Glomerular endothelial cell (primary cell): Measurements from ENCODE around the gene MYO1F. TPM values are rescaled to one million over a fixed set of nuclear protein-coding genes. Genes with fewer than 3 reads are reported as not detected.

Experiments
- DNase-seq: peaks from one replicate; pipeline ENCODE4 v3.0.0-alpha.2; 2011; ENCODE audit warnings: low read depth, low spot score; ENCODE audit errors: extremely low read depth
- total RNA-seq: library from RNA; depleted of rRNA; stranded (reverse); fragments of >200 nt; gene quantifications from 2 replicates; pipeline ENCODE4 v1.2.3, GENCODE V29; 2015

The MYO1F gene
- total RNA-seq, 1 donor from 2014 or later = 0.23 TPM

DNA sequence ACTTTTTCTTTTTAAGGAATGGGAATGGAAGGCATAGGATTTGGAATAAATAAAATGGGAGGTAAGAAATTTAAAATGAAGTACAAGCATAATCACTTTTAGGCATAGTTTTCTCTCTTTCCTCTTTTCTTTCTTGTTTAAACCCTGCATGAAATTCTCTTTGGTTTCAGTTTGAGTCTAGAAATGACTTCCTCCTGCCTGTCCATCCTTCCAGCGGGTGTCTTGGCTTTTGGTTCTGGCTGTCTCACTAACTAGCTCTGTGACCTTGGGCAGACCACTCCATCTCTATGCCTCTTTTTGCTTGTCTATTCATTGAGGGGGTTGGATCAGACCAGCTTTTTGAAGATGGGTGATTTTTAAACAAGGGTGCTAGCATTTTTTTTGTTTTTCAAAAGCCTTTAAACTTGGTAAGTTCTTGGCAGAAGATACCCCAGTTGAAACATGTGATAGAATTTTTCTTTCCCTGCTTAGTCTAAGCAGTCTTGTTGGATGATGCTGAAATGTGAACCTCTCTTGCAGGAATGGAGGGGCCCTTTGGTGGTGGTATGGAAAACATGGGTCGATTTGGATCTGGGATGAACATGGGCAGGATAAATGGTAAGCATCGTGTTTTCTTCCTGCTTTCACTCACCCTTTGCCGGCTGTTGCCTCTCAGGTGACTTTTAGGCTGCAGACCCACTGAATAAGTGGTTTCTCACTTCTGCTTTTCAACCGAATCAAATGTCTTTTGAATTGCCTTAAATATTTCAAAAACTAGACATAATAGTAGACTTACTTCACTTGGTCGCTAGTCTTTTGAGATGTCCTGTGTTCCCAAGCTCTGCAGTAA, 103.4 kb downstream of the MYO1F start:
- DNase-seq = no peak

Other genes with a start within 250 kb of the MYO1F start
- gene KANK3, start 234.2 kb downstream of the MYO1F start, total RNA-seq = 120 and 190 TPM in 2 replicates
- 124 and 137 TPM in 2 replicates for gene ANGPTL4, start 213.3 kb downstream of the MYO1F start, total RNA-seq
- 46.3 and 71.9 TPM in 2 replicates for gene RAB11B, start 187.1 kb downstream of the MYO1F start, total RNA-seq
- gene MARCHF2, start 164.1 kb downstream of the MYO1F start, total RNA-seq = 254 and 324 TPM in 2 replicates
- gene HNRNPM, start 132.5 kb downstream of the MYO1F start, total RNA-seq = 71.3 and 136 TPM in 2 replicates
- gene PRAM1, start 74.8 kb downstream of the MYO1F start, total RNA-seq = not detected in 2 replicates
- 17.0 and 23.0 TPM in 2 replicates for gene ZNF414, start 63.3 kb downstream of the MYO1F start, total RNA-seq
- 32.6 and 44.3 TPM in 2 replicates for gene ADAMTS10, start 33.3 kb upstream of the MYO1F start, total RNA-seq
- gene NFILZ, start 53.2 kb upstream of the MYO1F start, total RNA-seq = not detected in 2 replicates
- not detected in 2 replicates for gene ACTL9, start 121.4 kb upstream of the MYO1F start, total RNA-seq
- not detected in 2 replicates for gene OR2Z1, start 144.2 kb upstream of the MYO1F start, total RNA-seq